ENCODE measurements around the gene GPRC5D.

Gene GPRC5D

GRCh38 chr12:12947902-12948301 lies 4.1 kb downstream of the GPRC5D start:
- H3K36me3 ChIP-seq (ENCODE audit: insufficient read depth, low read depth, low read length): no peaks in the 10 kb centered on the region
- no peaks in the 10 kb centered on the region for H3K27me3 ChIP-seq (ENCODE audit: insufficient read depth, low read length)
- H3K4me3 ChIP-seq (ENCODE audit: low read length): no peak overlapping the region
- no peaks in the 10 kb centered on the region for H3K4me1 ChIP-seq (ENCODE audit: insufficient read depth, low read length)
- no peak overlapping the region for H3K27ac ChIP-seq (ENCODE audit: low read length)
- no peak overlapping the region for H3K9ac ChIP-seq (ENCODE audit: low read depth, low read length)
- no peaks in the 10 kb centered on the region for H3K9me3 ChIP-seq (ENCODE audit: insufficient read depth, low read depth, low read length)

- no peak overlapping the region for H3K4me3 ChIP-seq (ENCODE audit: low read length)
- H3K4me1 ChIP-seq (ENCODE audit: insufficient read depth, low read length): no peaks in the 10 kb centered on the region
- no peaks in the 10 kb centered on the region for H3K9me3 ChIP-seq (ENCODE audit: insufficient read depth, low read depth, low read length)
- H3K9ac ChIP-seq (ENCODE audit: low read depth, low read length): no peak overlapping the region
- H3K27ac ChIP-seq (ENCODE audit: low read length): no peak overlapping the region
- no peaks in the 10 kb centered on the region for H3K27me3 ChIP-seq (ENCODE audit: insufficient read depth, low read length)
- H3K36me3 ChIP-seq (ENCODE audit: insufficient read depth, low read depth, low read length): no peaks in the 10 kb centered on the region
Measured at GRCh38 chr12:12946686-12947355, 5.1 kb downstream of the GPRC5D start.

- no peaks in the 10 kb centered on the region for H3K9me3 ChIP-seq (ENCODE audit: insufficient read depth, low read depth, low read length)
- H3K4me1 ChIP-seq (ENCODE audit: insufficient read depth, low read length): no peaks in the 10 kb centered on the region
- H3K36me3 ChIP-seq (ENCODE audit: insufficient read depth, low read depth, low read length): no peaks in the 10 kb centered on the region
- H3K27ac ChIP-seq (ENCODE audit: low read length): no peak overlapping the region
- H3K4me3 ChIP-seq (ENCODE audit: low read length): no peak overlapping the region
- no peak overlapping the region for H3K9ac ChIP-seq (ENCODE audit: low read depth, low read length)
- H3K27me3 ChIP-seq (ENCODE audit: insufficient read depth, low read length): no peaks in the 10 kb centered on the region
Measured at GRCh38 chr12:12945591-12945990, 6.4 kb downstream of the GPRC5D start.

GRCh38 chr12:12943586-12944260 lies 8.2 kb downstream of the GPRC5D start:
- no peak overlapping the region for H3K9ac ChIP-seq (ENCODE audit: low read depth, low read length)
- H3K27ac ChIP-seq (ENCODE audit: low read length): no peak overlapping the region
- no peak overlapping the region for H3K4me3 ChIP-seq (ENCODE audit: low read length)
- H3K4me1 ChIP-seq (ENCODE audit: insufficient read depth, low read length): no peaks in the 10 kb centered on the region
- H3K27me3 ChIP-seq (ENCODE audit: insufficient read depth, low read length): no peaks in the 10 kb centered on the region
- no peaks in the 10 kb centered on the region for H3K9me3 ChIP-seq (ENCODE audit: insufficient read depth, low read depth, low read length)
- H3K36me3 ChIP-seq (ENCODE audit: insufficient read depth, low read depth, low read length): no peaks in the 10 kb centered on the region

- Histone ChIP-seq H3K9ac (ENCODE audit: low read depth, low read length) (no peak overlapping the region), H3K4me1 (ENCODE audit: insufficient read depth, low read length) (no peaks in the 10 kb centered on the region), H3K4me3 (ENCODE audit: low read length) (no peak overlapping the region), H3K36me3 (ENCODE audit: insufficient read depth, low read depth, low read length) (no peaks in the 10 kb centered on the region), H3K27ac (ENCODE audit: low read length) (no peak overlapping the region), H3K9me3 (ENCODE audit: insufficient read depth, low read depth, low read length) (no peaks in the 10 kb centered on the region), H3K27me3 (ENCODE audit: insufficient read depth, low read length) (no peaks in the 10 kb centered on the region)
Measured at GRCh38 chr12:12941450-12942350, 10.3 kb downstream of the GPRC5D start.

- no peaks in the 10 kb centered on the region for H3K4me1 ChIP-seq (ENCODE audit: insufficient read depth, low read length)
- no peaks in the 10 kb centered on the region for H3K27me3 ChIP-seq (ENCODE audit: insufficient read depth, low read length)
- H3K4me3 ChIP-seq (ENCODE audit: low read length): no peak overlapping the region
- H3K36me3 ChIP-seq (ENCODE audit: insufficient read depth, low read depth, low read length): no peaks in the 10 kb centered on the region
- no peak overlapping the region for H3K9ac ChIP-seq (ENCODE audit: low read depth, low read length)
- H3K27ac ChIP-seq (ENCODE audit: low read length): no peak overlapping the region
- H3K9me3 ChIP-seq (ENCODE audit: insufficient read depth, low read depth, low read length): no peaks in the 10 kb centered on the region
Measured at GRCh38 chr12:12939888-12940287, 12.1 kb downstream of the GPRC5D start.

- Histone ChIP-seq H3K9ac (ENCODE audit: low read depth, low read length) (no peak overlapping the region), H3K27me3 (ENCODE audit: insufficient read depth, low read length) (no peaks in the 10 kb centered on the region), H3K36me3 (ENCODE audit: insufficient read depth, low read depth, low read length) (no peaks in the 10 kb centered on the region), H3K27ac (ENCODE audit: low read length) (no peak overlapping the region), H3K4me1 (ENCODE audit: insufficient read depth, low read length) (0 out of 2 replicates have a peak, but pooled peaks cover 2% of the 10 kb centered on the region), H3K4me3 (ENCODE audit: low read length) (no peak overlapping the region), H3K9me3 (ENCODE audit: insufficient read depth, low read depth, low read length) (no peaks in the 10 kb centered on the region)
Measured at GRCh38 chr12:12938541-12938940, 13.4 kb downstream of the GPRC5D start.

- H3K9me3 ChIP-seq (ENCODE audit: insufficient read depth, low read depth, low read length): no peaks in the 10 kb centered on the region
- H3K9ac ChIP-seq (ENCODE audit: low read depth, low read length): no peak overlapping the region
- H3K4me1 ChIP-seq (ENCODE audit: insufficient read depth, low read length): 0 out of 2 replicates have a peak, but pooled peaks cover 2% of the 10 kb centered on the region
- no peak overlapping the region for H3K4me3 ChIP-seq (ENCODE audit: low read length)
- no peaks in the 10 kb centered on the region for H3K27me3 ChIP-seq (ENCODE audit: insufficient read depth, low read length)
- H3K27ac ChIP-seq (ENCODE audit: low read length): no peak overlapping the region
- no peaks in the 10 kb centered on the region for H3K36me3 ChIP-seq (ENCODE audit: insufficient read depth, low read depth, low read length)
Measured at GRCh38 chr12:12936983-12937491, 14.9 kb downstream of the GPRC5D start.

- Histone ChIP-seq H3K4me3 (ENCODE audit: low read length) (no peak overlapping the region), H3K9ac (ENCODE audit: low read depth, low read length) (no peak overlapping the region), H3K9me3 (ENCODE audit: insufficient read depth, low read depth, low read length) (no peaks in the 10 kb centered on the region), H3K4me1 (ENCODE audit: insufficient read depth, low read length) (0 out of 2 replicates have a peak, but pooled peaks cover 2% of the 10 kb centered on the region), H3K27ac (ENCODE audit: low read length) (no peak overlapping the region), H3K27me3 (ENCODE audit: insufficient read depth, low read length) (no peaks in the 10 kb centered on the region), H3K36me3 (ENCODE audit: insufficient read depth, low read depth, low read length) (no peaks in the 10 kb centered on the region)
Measured at GRCh38 chr12:12934556-12934955, 17.4 kb downstream of the GPRC5D start.

GRCh38 chr12:12933742-12934141 lies 18.2 kb downstream of the GPRC5D start:
- Histone ChIP-seq H3K4me3 (ENCODE audit: low read length) (no peak overlapping the region), H3K27me3 (ENCODE audit: insufficient read depth, low read length) (no peaks in the 10 kb centered on the region), H3K36me3 (ENCODE audit: insufficient read depth, low read depth, low read length) (no peaks in the 10 kb centered on the region), H3K9me3 (ENCODE audit: insufficient read depth, low read depth, low read length) (no peaks in the 10 kb centered on the region), H3K27ac (ENCODE audit: low read length) (no peak overlapping the region), H3K9ac (ENCODE audit: low read depth, low read length) (no peak overlapping the region), H3K4me1 (ENCODE audit: insufficient read depth, low read length) (0 out of 2 replicates have a peak, but pooled peaks cover 2% of the 10 kb centered on the region)

GRCh38 chr12:12930633-12931219 lies 21.2 kb downstream of the GPRC5D start:
- Histone ChIP-seq H3K36me3 (ENCODE audit: insufficient read depth, low read depth, low read length) (no peaks in the 10 kb centered on the region), H3K27me3 (ENCODE audit: insufficient read depth, low read length) (no peaks in the 10 kb centered on the region), H3K9me3 (ENCODE audit: insufficient read depth, low read depth, low read length) (no peaks in the 10 kb centered on the region), H3K4me3 (ENCODE audit: low read length) (no peak overlapping the region), H3K9ac (ENCODE audit: low read depth, low read length) (no peak overlapping the region), H3K4me1 (ENCODE audit: insufficient read depth, low read length) (0 out of 2 replicates have a peak, but pooled peaks cover 2% of the 10 kb centered on the region), H3K27ac (ENCODE audit: low read length) (no peak overlapping the region)
